NK-92 treated with Interleukin-12 subunit alpha and Interleukin-12 subunit beta, amount 100 ng/mL, for 24 hours (cell line): ENCODE data around the gene CCDC82.
A peak's percentile ranks its signal among the peaks of the same experiment; 100 is the strongest.
"Not testable (repeated sequence)": the region's sequence is repeated elsewhere in the genome, so short reads cannot be mapped to it uniquely, and the experiment has no call there.

Experiments used
- DNase-seq: peaks from one replicate; lab custom pipeline; 2025; lab: John Stamatoyannopoulos, UW

The CCDC82 gene

DNA sequence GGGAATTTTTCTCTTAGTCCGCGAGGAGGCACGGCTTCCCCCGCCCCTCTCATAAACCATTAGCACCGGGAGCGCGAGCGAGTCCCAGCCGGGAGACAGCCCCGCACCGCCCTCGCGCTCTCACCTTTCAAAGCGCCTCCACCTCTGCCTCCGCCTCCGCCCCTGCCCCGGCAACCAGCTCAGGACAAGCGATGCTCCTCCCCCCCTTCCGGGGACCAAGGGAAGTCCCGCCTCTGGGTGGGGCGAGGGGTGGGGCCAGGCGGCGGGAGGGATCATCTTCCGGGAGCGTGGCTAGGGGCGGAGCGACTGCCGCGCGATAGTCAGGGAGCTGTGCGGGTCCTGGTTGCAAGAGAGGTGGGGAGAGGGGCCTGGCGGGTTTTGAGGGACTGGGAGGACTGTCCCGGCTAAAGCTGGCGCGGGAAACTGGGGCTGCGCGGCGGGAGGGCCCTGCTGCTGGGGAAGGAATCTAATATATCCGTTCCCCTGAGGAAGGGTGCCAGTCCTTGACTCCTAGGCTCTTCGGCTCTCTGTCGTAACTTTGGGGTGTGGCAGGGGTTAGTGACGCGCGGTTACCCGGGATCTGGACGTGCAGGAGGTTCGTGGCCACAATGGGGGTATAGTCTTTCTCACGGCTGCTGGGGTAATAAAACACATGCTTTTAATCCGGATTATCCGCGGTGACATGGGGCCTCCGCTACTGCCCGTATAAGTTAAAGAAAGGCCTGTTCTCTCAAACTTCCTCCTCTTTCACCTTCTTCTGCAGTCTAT is at the start of gene CCDC82, which contains the start of gene JRKL:
Gene CCDC82, minus strand, starts transcription at position 193 of the 768 bp plus-strand sequence. CDS start 5,165 bp downstream, outside the sequence.
Gene JRKL, plus strand, starts transcription at position 294 of the 768 bp plus-strand sequence. CDS start 637 bp downstream, outside the sequence.
- DNase-seq: peak; percentile 94

DNA sequence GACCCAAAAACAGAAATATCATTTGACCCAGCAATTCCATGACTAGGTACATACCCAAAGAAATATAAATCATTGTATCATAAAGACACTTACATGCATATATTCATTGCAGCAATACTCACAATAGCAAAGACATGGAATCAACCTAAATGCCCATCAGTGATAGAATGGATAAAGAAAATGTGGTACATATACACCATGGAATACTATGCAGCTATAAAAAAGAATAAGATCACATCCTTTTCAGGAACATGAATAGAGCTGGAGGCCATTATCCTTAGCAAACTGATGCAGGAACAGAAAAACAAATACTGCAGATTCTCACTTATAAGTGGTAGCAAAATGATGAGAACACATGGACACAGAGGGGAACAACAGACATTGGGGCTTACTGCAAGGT is 42.9 kb upstream of the CCDC82 start:
- DNase-seq: not testable (repeated sequence)

DNA sequence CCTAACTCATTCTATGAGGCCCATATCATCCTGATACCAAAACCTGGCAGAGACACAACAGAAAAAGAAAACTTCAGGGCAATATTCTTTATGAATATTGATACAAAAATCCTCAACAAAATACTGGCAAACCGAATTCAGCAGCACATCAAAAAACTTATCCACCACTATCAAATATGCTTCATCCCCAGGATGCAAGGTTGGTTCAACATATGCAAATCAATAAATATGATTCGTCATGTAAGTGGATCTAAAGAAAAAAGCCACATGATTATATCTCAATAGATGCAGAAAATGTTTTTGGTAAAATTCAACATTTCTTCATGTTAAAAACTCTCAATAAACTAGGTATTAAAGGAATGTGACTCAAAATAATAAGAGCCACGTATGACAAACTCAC is 41.0 kb upstream of the CCDC82 start:
- no peak for DNase-seq

DNA sequence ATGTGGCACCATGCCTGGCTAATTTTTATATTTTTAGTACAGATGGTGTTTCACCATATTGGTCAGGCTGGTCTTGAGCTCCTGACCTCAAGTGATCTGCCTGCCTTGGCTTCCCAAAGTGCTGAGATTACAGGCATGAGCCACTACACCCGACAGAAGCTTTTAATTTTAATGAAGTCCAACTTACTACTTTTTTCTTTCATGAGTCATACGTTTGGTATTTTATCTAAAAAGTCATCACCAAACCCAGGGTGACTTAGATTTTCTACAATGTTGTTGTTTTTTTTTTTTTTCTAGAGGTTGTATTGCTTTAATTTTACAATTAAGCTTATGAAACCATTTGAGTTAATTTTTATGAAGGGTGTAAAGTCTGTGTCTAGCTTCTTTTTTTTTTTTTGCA is 35.0 kb upstream of the CCDC82 start:
- DNase-seq: no peak

DNA sequence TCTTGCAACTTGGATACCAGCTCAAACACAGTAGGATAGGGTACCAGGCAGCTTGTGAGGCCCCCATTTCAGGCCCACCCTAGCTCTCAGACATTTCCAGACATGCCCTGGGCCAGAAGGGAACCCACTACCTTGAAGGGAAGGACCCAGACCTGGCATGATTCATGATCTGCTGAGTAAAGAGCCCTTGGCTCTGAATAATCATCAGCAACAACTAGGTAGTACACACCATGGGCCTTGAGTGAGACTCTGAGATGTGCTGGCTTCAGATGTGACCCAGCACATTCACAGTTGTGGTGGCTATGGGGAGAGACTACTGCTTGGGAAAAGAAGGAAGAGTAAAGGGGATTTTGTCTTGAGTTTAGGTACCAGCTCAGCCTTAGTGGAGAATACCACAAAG is 23.7 kb upstream of the CCDC82 start:
- DNase-seq: no peak

DNA sequence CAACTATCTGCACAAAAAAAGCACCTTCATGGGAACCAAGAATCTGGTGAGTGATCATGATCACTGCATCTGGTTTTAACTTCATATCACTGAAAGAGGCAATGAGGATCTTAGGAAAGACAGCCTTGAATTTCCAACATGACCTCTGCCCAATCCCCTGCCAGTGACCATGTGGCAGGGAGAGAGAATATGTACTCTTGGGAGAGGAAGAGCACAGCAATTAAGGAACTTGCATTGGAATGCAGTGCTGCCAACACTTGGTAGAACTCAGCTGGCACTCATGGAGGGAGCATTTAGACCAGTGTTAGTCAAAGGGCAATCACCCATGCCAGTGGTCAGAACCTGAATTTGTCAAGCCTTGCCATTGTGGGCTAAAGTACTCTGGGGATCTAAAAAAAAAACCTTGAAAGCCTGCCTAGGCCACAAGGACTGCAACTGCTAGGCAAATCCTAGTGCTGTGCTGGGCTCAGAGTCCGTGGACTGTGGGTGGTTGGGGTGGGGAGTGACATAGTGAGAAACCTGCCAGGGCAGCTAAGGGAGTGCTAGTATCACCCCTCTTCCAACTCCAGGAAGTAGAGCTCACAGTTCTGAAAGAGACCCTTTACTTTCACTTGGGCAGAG is 23.2 kb upstream of the CCDC82 start:
- DNase-seq: no peak

DNA sequence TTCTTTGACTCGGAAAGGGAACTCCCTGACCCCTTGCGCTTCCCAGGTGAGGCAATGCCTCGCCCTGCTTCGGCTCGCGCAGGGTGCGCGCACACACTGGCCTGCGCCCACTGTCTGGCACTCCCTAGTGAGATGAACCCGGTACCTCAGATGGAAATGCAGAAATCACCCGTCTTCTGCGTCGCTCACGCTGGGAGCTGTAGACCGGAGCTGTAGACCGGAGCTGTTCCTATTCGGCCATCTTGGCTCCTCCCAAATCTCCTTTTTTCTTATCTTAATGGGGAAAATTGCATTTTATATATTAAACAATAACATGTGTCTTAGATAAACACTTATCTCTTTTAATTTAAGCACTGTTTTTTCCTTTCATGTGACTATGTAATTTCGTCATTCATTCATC is 21.7 kb upstream of the CCDC82 start:
- DNase-seq: not testable (repeated sequence)

DNA sequence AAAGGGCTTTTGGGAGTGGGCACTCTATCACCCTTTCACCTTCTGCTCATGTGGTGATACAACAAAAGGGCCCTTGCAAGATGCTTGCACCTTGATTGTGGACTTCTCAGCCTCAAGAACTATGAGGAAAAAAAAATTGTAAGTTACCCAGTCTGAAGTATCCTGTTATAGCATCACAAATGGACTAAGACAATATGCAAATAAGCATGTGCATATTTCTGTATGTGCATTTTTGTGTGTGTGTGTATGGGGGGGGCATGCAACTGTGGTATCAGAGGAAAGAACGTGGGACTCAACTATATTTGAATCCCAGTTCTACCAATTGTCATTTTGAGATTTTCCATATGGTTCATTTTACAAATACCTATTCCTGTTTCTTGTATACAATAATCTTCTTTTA is 11.0 kb upstream of the CCDC82 start:
- DNase-seq: no peak

DNA sequence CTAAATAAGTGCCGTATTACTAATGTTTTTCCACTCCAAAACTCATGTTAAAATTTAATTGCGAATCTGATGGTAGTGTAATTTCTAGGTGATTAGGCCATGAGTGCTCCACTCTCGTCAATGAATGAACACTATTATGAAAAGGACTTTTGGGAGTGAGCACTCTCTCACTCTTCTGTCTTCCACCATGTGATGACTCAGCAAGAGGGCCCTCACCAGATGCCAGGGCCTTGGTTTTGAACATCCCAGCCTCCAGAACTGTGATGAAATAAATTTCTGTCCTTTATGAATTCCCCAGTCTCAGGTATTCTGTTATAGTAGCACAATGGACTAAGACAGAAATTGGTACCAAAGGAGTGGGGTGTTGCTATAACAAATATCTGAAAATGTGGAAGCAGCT is 8.2 kb upstream of the CCDC82 start:
- no peak for DNase-seq

DNA sequence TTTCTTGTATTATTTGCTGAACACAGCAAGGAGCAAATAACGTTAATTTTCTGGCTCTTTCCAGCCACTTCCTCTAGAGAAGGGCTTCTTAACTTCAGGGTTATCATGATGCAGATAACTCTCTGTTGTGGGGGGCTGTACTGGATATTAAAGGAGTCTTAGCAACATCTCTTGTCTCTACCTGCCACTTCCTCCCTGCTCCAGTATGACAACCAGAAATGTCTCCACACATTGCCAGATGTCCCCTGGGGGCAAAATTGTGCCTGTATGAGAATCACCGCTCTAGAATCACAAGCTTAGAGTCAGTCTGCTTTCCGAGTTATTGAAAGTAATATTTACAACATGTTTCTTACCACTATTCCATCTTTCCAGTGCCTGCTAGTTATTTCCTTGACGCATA is 6.9 kb upstream of the CCDC82 start:
- no peak for DNase-seq

DNA sequence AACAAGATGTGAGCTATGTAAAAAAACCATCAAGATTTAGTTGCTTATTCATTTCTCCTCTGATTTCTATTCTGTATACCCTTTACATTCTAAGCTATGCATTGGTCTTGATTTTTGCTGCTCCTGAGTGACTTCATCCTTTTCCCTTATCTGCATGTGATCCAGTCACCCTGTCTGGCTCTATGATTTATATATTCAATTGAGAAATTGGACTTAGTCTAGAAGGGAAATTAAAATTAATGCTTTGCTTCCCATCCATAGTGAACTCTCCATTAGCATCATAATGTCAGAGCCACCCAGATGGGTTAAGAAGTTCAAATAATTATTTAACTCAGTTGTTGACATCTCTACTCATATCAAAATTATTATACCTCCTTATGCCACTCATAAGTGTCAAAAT is 5.1 kb upstream of the CCDC82 start:
- DNase-seq: no peak

DNA sequence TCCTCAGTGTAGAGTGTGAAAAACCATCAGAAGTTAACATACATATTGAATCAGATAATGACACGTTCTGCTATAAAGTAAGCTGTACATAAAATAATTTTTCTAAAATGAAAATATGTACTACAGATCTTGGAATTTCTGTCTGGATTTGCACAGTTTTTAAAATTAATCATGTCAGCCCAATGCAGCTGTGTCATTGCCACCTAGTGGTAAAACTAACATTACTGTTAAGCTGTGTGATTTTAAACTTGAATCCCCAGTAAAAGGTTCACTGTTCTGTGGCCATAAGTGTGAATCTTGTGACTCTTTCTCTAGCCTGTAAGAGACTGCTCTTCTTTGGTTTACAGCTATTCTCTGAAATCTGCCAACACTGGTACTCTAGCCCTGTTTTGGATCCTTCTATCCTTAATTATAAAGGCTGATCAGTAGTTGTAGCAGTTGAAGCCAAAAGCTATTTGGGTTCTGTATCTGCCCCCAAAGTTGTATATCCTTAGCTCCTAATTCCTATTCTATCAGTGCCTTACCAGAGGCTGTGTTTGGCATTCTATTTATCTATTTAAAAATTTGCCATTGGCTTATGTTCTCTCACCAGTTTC is 4.1 kb upstream of the CCDC82 start:
- DNase-seq: no peak

DNA sequence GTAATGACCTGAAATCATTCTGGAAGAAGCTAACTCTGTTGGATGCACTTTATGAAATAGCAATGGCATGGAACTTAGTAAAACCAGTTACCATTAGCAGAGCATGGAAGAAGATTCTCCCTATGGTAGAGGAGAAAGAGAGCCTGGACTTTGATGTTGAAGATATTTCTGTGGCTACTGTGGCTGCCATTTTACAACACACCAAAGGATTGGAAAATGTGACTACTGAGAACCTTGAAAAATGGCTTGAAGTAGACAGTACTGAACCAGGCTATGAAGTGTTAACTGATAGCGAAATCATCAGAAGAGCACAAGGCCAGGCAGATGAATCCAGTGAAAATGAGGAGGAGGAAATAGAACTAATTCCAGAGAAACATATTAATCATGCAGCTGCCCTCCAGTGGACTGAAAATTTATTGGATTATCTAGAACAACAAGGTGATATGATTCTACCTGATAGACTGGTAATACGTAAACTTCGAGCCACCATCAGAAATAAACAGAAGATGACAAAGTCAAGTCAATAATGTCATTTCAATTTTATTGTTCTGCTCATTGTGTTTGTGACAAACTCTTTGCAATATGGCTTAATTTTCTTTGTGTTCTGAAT is 2.1 kb upstream of the CCDC82 start:
- no peak for DNase-seq

DNA sequence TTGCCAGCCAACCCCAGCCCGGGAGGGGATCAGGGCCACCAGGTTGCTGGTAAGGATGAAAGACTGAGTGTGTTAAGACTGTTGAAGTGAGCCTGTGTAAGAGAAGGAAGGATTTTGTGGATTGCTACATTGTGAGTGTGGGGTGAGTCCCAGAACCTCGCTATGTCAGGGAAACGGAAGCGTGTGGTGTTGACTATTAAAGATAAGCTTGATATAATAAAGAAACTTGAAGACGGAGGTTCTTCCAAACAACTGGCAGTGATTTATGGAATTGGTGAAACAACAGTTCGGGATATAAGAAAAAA is 728 bp upstream of the CCDC82 start:
- no peak for DNase-seq

DNA sequence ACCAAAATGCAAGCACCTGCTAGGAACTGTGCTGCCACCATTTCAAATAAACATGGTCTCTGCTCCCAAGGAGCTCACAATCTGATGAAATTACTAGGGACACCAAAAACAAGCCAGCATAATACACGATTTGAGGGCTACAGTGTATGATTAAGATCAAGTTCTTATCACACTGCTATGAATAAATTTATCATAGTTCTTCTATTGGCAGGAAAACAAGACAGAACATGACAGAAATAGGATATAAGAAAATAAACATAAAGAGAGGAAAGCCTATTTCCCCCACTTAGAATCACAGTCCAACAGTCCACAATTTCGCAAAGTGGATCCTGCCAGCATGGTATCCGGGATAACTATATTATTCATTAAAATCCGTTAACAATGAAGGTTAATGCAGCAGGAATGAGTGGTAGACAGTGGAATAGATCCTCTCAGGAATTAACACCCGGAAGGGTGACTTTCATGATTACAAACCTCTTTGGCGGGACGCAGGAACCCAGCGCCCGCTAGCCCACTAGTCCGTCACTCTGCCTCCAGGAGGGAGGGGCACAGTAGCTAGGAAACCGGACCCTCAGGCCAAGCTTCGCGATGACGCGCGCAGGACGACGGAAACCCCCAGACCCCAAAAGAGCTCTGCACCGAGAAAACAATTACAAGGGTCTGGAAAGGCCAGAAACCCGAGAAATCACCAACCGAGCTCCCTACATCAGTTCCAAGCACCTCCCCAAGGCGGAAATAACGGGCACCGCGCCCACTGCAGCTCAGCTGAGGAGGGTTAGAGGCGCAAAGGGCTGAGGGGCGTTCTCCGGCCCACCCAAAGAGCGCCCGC is 607 bp downstream of the CCDC82 start:
- DNase-seq: no peak

DNA sequence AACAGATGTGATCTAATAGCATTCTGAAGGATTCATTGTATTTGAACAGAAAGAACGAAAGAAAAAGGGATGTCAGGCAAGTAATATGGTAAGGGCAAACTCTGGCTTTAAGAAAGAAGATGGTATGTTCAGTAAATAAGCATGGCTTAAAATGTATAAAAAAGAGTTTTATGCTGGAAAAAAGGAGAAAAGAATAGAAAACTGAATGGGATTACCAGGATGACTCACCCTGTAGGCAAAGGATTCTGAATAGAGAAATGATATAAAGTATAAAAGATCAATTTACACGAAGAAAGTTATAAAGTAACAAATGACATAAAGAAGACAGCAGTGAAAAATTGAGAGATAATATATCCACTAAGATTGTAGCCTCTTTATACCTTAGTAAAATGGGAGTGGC is 4.5 kb downstream of the CCDC82 start:
- no peak for DNase-seq

DNA sequence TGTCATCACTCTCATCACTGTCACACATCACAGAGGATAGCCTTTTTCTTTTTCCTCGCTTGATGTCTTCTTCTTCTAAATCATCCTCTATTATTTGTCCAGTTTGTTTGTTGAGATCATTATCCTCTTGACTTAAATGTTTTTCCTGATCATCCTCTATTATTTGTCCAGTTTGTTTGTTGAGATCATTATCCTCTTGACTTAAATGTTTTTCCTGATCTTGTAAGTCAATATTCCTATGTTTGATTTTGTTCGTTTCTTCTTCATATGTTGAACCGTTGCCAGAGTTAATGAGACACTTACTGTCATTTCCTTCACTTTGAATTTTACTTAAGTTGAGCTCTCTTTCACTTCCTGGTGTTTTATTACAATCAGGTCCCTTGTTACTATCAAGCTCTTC is 5.6 kb downstream of the CCDC82 start:
- DNase-seq: no peak

DNA sequence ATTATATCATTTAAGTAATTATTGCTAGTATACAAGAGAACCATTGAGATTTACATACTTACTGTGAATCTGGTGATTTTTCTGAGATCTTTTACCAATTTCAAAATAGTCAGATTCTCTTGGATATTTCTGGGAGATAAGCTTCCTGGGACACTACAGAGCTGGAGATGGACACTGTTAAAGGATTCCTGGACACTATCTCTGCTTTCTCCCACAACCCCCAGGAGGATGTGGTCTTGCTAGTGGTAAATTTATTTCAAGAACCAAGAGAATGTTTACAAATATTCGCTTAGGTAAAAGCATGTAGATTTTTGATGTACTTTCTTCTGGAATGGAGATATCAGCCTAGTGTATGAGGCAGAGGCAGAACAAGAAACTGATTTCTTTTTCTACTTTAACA is 12.9 kb downstream of the CCDC82 start:
- no peak for DNase-seq

DNA sequence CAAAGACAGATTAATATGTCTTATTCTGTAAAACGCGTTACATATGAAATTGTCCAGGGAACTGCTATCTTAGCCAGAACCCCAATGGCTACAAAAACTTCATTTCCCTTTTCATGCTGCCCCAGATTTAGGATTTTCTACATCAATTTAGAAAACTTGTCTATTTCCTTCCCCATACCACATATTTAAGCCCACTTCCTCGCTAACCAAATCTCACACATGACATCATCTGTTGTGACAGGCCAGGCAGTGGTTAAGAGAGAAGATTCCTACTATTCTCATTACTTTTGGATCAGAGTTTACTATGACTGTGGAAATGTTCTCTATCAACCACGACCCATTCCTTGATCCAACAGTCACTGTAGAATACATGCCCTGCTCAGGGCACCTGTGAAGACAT is 15.9 kb downstream of the CCDC82 start:
- DNase-seq: no peak

DNA sequence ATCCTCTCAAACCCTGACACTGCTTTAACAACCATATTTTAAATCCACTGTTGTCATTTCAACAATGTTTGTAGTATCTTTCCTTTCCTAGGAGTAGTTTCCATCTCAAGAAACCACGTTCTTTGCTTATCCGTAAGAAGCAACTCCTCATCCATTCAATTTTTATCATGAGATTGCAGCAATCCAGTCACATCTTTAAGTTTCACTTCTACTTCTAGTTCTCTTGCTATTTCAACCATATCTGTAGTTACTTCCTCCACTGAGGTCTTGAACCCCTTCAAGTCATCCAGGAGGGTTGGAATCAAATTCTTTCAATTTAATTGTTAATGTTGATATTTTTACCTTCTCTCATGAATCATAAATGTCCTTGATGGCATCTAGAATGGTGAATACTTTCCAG is 22.4 kb downstream of the CCDC82 start:
- DNase-seq: no peak

DNA sequence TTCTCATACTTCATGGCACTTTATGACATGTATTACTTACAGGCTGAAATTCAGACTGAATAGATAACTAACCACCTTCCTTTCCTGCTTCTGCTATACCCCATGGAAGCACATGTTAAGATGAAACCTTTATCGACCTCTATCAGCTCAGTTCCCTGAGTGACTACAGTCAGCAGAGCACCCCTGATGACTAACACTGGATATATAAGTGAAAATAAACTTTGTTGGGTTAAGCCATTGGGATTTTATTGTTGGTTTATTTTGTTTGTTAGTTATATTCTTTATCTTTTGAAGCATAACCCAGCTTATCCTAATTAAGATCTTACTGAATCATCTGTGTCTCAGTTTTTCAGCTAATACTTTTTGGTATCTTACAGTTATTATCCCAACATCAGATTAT is 23.7 kb downstream of the CCDC82 start:
- no peak for DNase-seq

DNA sequence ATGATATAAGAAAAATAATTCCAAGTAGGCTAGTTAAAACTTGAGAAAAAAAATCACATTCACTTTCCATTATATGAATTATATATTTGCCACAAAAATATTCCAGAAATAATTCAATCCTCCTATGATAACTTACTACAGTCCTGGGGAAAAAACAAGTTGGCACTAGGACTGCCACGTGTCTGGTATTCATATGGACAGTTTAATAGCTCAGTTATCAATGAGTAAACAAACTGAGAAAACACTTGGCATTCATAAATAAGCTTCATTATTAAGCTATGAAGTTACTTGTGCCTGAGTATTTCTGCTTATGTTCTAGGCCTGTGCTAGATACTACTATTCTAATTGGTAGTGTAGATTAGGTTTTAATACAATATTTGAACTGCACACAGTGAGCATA is 24.2 kb downstream of the CCDC82 start:
- DNase-seq: no peak
